Mesangial cell (primary cell): ENCODE data around the gene NEURL4. TPM values are rescaled to one million over a fixed set of nuclear protein-coding genes. Genes with fewer than 3 reads are reported as not detected.

ENCODE experiments used
- total RNA-seq: library from RNA; depleted of rRNA; stranded (reverse); fragments of >200 nt; gene quantifications from 2 replicates; pipeline ENCODE4 v1.2.3, GENCODE V29; 2015

The NEURL4 gene
- total RNA-seq, result 13.1 and 14.7 TPM in 2 replicates

GRCh38 chr17:7328840-7329373 is at the start of gene NEURL4:
NEURL4 (minus strand) TSS chr17:7329335; CDS start chr17:7329312, 23 bp downstream.

GRCh38 chr17:7355053-7355452 is 25.9 kb upstream of the NEURL4 start, which contains the start of gene TMEM95:
TMEM95 (plus strand) TSS chr17:7355156; CDS start chr17:7355205, 49 bp downstream.

GRCh38 chr17:7351665-7352502 is 22.7 kb upstream of the NEURL4 start, which contains the start of gene KCTD11:
KCTD11 (plus strand) TSS chr17:7352162.

GRCh38 chr17:7336240-7337175 is 7.4 kb upstream of the NEURL4 start, which contains the start of gene ACAP1:
ACAP1 (plus strand) TSS chr17:7336529; CDS start chr17:7336735, 206 bp downstream.

GRCh38 chr17:7314719-7315569 is 14.2 kb downstream of the NEURL4 start, which contains the start of gene GPS2:
GPS2 (minus strand) TSS chr17:7315360; CDS start chr17:7315052, 308 bp downstream.

GRCh38 chr17:7306911-7307685 is 22.0 kb downstream of the NEURL4 start, which contains the start of gene EIF5A:
EIF5A (plus strand) TSS chr17:7307628; CDS start chr17:7309636, 2,008 bp downstream.

GRCh38 chr17:7294614-7295153 is 34.5 kb downstream of the NEURL4 start, which contains the start of gene YBX2:
YBX2 (minus strand) TSS chr17:7294639; CDS start chr17:7294500, 139 bp downstream.

GRCh38 chr17:7281074-7281952 is 47.8 kb downstream of the NEURL4 start, which contains the start of gene SLC2A4:
SLC2A4 (plus strand) TSS chr17:7281718; CDS start chr17:7281935, 217 bp downstream.

Other genes starting within 250 kb of the NEURL4 start
- not detected in 2 replicates for gene CLEC10A, start 249.1 kb downstream of the NEURL4 start, total RNA-seq
- gene ASGR2, start 214.5 kb downstream of the NEURL4 start, total RNA-seq, result not detected in 2 replicates
- 0.63 and 1.6 TPM in 2 replicates for gene ASGR1, start 150.0 kb downstream of the NEURL4 start, total RNA-seq
- gene DLG4, start 109.5 kb downstream of the NEURL4 start, total RNA-seq, result 6.7 and 13.9 TPM in 2 replicates
- 261 and 318 TPM in 2 replicates for gene ACADVL, start 109.4 kb downstream of the NEURL4 start, total RNA-seq
- 51.0 and 69.3 TPM in 2 replicates for gene DVL2, start 94.8 kb downstream of the NEURL4 start, total RNA-seq
- 27.4 and 45.8 TPM in 2 replicates for gene PHF23, start 89.9 kb downstream of the NEURL4 start, total RNA-seq
- gene GABARAP, start 86.9 kb downstream of the NEURL4 start, total RNA-seq, result 262 and 715 TPM in 2 replicates
- 78.1 and 103 TPM in 2 replicates for gene CTDNEP1, start 77.6 kb downstream of the NEURL4 start, total RNA-seq
- gene ELP5, start 77.1 kb downstream of the NEURL4 start, total RNA-seq, result 37.9 and 42.0 TPM in 2 replicates
- gene CLDN7, start 66.9 kb downstream of the NEURL4 start, total RNA-seq, result 12.4 and 33.1 TPM in 2 replicates
- gene SLC2A4, start 47.6 kb downstream of the NEURL4 start, total RNA-seq, result under 0.01 and 0.76 TPM in 2 replicates
- 0.16 and 0.63 TPM in 2 replicates for gene YBX2, start 34.7 kb downstream of the NEURL4 start, total RNA-seq
- gene EIF5A, start 21.7 kb downstream of the NEURL4 start, total RNA-seq, result 263 and 774 TPM in 2 replicates
- 42.2 and 68.3 TPM in 2 replicates for gene GPS2, start 14.0 kb downstream of the NEURL4 start, total RNA-seq
- 0.38 and 0.65 TPM in 2 replicates for gene ACAP1, start 7.2 kb upstream of the NEURL4 start, total RNA-seq
- gene KCTD11, start 22.8 kb upstream of the NEURL4 start, total RNA-seq, result 13.5 and 19.6 TPM in 2 replicates
- gene TMEM95, start 25.8 kb upstream of the NEURL4 start, total RNA-seq, result not detected in 2 replicates
- 2.6 and 4.6 TPM in 2 replicates for gene TNK1, start 51.8 kb upstream of the NEURL4 start, total RNA-seq
- gene PLSCR3, start 65.2 kb upstream of the NEURL4 start, total RNA-seq, result 69.7 and 127 TPM in 2 replicates
- gene TMEM256, start 74.8 kb upstream of the NEURL4 start, total RNA-seq, result 250 and 289 TPM in 2 replicates
- gene NLGN2, start 78.5 kb upstream of the NEURL4 start, total RNA-seq, result 9.3 and 24.3 TPM in 2 replicates
- not detected in 2 replicates for gene SPEM1, start 91.0 kb upstream of the NEURL4 start, total RNA-seq
- not detected in 2 replicates for gene SPEM2, start 96.3 kb upstream of the NEURL4 start, total RNA-seq
- not detected in 2 replicates for gene SPEM3, start 99.5 kb upstream of the NEURL4 start, total RNA-seq
- 12.9 and 19.5 TPM in 2 replicates for gene TMEM102, start 106.1 kb upstream of the NEURL4 start, total RNA-seq
- gene FGF11, start 110.2 kb upstream of the NEURL4 start, total RNA-seq, result 0.49 and 2.2 TPM in 2 replicates
- gene CHRNB1, start 115.7 kb upstream of the NEURL4 start, total RNA-seq, result 6.4 and 17.1 TPM in 2 replicates
- 17.9 and 31.6 TPM in 2 replicates for gene ZBTB4, start 150.3 kb upstream of the NEURL4 start, total RNA-seq
- gene SLC35G6, start 152.1 kb upstream of the NEURL4 start, total RNA-seq, result not detected in 2 replicates
- gene POLR2A, start 155.0 kb upstream of the NEURL4 start, total RNA-seq, result 74.3 and 158 TPM in 2 replicates
- 13.5 and 25.2 TPM in 2 replicates for gene TNFSF12, start 219.7 kb upstream of the NEURL4 start, total RNA-seq
- 0.81 and 4.7 TPM in 2 replicates for gene TNFSF13, start 229.4 kb upstream of the NEURL4 start, total RNA-seq
- 61.2 and 89.3 TPM in 2 replicates for gene SENP3, start 232.6 kb upstream of the NEURL4 start, total RNA-seq